Colonic mucosa (tissue), 4 donors: ENCODE measurements around the gene CHMP4A. TPM values are rescaled to one million over a fixed set of nuclear protein-coding genes. Genes with fewer than 3 reads are reported as not detected.

Experiments used
- DNase-seq: peaks from one replicate; pipeline ENCODE4 v3.0.0-alpha.2; 2020
- H3K27ac ChIP-seq: fragments of 200-600 bp; one replicate; pipeline ENCODE4 v1.8.0; 2021
- H3K27me3 ChIP-seq: fragments of 200-600 bp; one replicate; pipeline ENCODE4 v1.8.0; 2021
- H3K36me3 ChIP-seq: fragments of 200-600 bp; one replicate; pipeline ENCODE4 v1.8.0; 2021
- H3K4me1 ChIP-seq: fragments of 200-600 bp; one replicate; pipeline ENCODE4 v1.8.0; 2021; ENCODE audit warnings: mild to moderate bottlenecking
- H3K4me3 ChIP-seq: fragments of 200-600 bp; one replicate; pipeline ENCODE4 v1.8.0; 2021
- H3K9ac ChIP-seq, 2 donors: one replicate each; pipeline ENCODE4 v1.7.0; 2013; ENCODE audit warnings: control low read depth in 2 of 2, low read depth in 2 of 2, low read length in 2 of 2
- H3K9me3 ChIP-seq: fragments of 200-600 bp; one replicate; pipeline ENCODE4 v1.8.0; 2021
- CTCF ChIP-seq: fragments of 200-600 bp; IDR thresholded peaks from one replicate; pipeline ENCODE4 v1.8.0; 2022; ENCODE audit warnings: antibody characterized with exemption, mild to moderate bottlenecking
- intact Hi-C: fragments of 100-400 bp; cut with DNase I; formaldehyde crosslinking; loops from one replicate; pipeline ENCODE4 v1.14.1; 2022
- total RNA-seq, 2 donors: library from RNA; stranded (reverse); fragmentation: NEBNext Ultra II Directional in 1 of 2; extraction: Animal tissue kit (Norgen Biotek cat#: 25700) in 1 of 2; gene quantifications; one replicate each; pipeline ENCODE4 v1.2.1, GENCODE V29; 2021
- donor health status: healthy.
- donor health status: DM: no; HTN: no; CAD: no.
- donor health status: DM: no; HTN: no; CAD: no.

CHMP4A gene
- total RNA-seq, 2 donors from 2014 or later, result 47.8 to 48.0 TPM

DNA sequence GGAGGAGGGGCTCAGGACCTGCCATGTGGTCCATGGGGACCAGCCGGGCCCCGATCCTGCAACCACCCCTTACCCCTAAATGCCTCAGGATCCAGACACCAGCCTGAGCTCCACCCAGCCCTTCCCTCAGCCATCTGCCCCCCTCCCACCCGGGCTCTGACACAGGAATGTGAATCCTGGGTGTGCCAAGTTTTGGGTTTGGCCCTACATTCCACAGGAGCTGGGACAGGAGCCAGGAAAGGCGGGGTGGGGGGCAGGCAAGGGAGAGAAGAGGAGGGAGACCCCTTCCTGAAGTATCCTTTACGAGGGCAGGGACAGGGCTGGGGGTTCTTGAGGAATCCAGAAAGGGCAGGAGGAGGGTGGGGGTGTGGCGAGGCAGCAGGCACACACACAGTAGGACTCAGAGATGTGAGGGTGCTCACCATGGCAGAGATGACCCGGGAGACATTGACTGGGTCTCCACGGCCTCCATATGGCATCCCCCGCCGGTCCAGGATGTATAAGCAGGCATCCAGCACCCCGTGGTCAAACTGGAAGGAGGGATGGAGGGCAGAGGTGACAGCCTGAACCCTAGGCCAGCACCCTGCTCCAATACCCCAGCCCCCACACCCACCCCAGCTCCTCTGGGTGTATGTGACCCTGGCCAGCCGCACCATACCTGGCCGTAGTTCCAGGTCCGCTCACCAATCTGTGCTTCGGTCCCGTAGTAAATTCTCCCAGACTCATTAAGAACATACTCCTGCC, 46.2 kb upstream of the CHMP4A start:
- intact Hi-C loops, result no loop called here
- Histone ChIP-seq H3K9ac (no peak overlapping the region), H3K4me1 (no peaks in the 10 kb centered on the region), H3K36me3 (no peaks in the 10 kb centered on the region), H3K4me3 (no peak overlapping the region), H3K27ac (no peak overlapping the region), H3K27me3 (no peaks in the 10 kb centered on the region), H3K9me3 (no peaks in the 10 kb centered on the region)
- no peak for DNase-seq
- TF ChIP-seq CTCF, result no peak

DNA sequence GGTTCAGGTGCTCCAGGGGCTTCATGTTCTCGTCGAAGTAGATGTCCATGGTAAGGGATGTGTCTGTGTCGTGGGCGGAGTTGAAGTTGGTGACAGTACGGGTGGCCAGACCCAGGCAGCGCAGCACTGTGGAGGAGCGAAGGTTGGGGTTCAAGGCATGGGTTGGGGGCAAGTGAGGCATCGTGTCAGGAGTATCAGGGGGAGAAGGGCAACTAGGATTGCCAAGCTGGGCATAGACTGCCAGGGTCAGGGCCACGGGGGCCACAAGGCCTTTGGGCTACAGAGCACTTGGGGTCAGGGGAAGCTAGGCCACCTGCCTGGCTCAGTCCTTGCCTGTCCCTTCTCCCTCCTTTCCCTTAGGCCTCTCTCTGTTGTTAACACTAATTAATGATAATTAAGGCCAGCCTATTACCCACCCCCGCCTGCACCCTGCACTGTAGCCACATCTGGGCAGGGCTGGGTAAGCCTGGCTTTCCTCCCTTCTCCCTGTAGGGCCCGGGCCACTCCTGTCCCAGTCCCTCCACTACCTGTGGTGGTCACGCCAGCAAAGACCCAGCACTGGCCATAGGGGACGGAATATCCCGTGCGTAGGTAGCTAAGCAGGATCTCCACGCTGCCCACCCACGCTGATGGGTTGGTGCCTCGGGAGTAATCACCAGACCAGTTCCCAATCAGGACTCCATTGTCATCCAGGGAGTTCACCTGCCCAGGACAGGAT, 45.4 kb upstream of the CHMP4A start:
- Histone ChIP-seq H3K27ac (no peak overlapping the region), H3K4me1 (no peaks in the 10 kb centered on the region), H3K9ac (no peak overlapping the region), H3K9me3 (no peaks in the 10 kb centered on the region), H3K27me3 (no peaks in the 10 kb centered on the region), H3K36me3 (no peaks in the 10 kb centered on the region), H3K4me3 (no peak overlapping the region)
- intact Hi-C loops, result no loop called here
- DNase-seq, result no peak
- TF ChIP-seq CTCF, result no peak

GRCh38 chr14:24258119-24258518, 44.8 kb upstream of the CHMP4A start:
- Histone ChIP-seq H3K27ac (no peak overlapping the region), H3K4me1 (no peaks in the 10 kb centered on the region), H3K9ac (no peak overlapping the region), H3K4me3 (no peak overlapping the region), H3K9me3 (no peaks in the 10 kb centered on the region), H3K36me3 (no peaks in the 10 kb centered on the region), H3K27me3 (no peaks in the 10 kb centered on the region)
- no peak for DNase-seq
- TF ChIP-seq CTCF, result no peak
- intact Hi-C loops, result no loop called here

DNA sequence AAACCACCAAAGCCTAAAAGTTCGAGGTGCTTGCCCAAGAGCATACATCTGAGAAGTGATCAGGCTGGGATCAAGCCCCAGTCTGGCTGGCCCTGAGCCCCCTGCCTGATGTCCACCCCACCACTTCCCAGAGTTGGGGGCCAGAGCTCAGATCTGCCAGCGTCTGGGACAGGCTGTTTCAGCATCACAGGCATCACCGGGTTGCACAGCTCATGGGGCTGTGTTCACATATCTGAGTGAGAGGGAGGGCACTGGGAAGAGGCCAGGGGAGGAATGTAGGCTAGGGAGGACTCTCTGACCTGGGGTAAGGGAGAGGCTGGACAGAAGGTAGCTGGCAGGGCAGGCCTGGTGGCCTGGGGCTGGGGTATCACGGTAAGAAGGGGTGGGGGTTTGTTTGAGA, 43.7 kb upstream of the CHMP4A start:
- TF ChIP-seq CTCF, result no peak
- intact Hi-C loops, result no loop called here
- H3K9ac ChIP-seq, result no peak overlapping the region
- no peak for DNase-seq
- H3K4me3 ChIP-seq, result no peak overlapping the region
- no peaks in the 10 kb centered on the region for H3K9me3 ChIP-seq
- no peaks in the 10 kb centered on the region for H3K4me1 ChIP-seq
- no peaks in the 10 kb centered on the region for H3K27me3 ChIP-seq
- H3K36me3 ChIP-seq, result no peaks in the 10 kb centered on the region
- H3K27ac ChIP-seq, result no peak overlapping the region

- H3K36me3 ChIP-seq, result no peaks in the 10 kb centered on the region
- no peaks in the 10 kb centered on the region for H3K27me3 ChIP-seq
- no peak for DNase-seq
- no peak overlapping the region for H3K9ac ChIP-seq
- H3K27ac ChIP-seq, result no peak overlapping the region
- intact Hi-C loops, result no loop called here
- no peak for TF ChIP-seq CTCF
- no peak overlapping the region for H3K4me3 ChIP-seq
- H3K9me3 ChIP-seq, result no peaks in the 10 kb centered on the region
- H3K4me1 ChIP-seq, result no peaks in the 10 kb centered on the region
Measured at GRCh38 chr14:24255931-24256711, 42.8 kb upstream of the CHMP4A start.
